Ureter (tissue), 1 donor: Measurements from ENCODE around the gene TMC1. TPM values are rescaled to one million over a fixed set of nuclear protein-coding genes. Genes with fewer than 3 reads are reported as not detected.
"Not testable (repeated sequence)": the region's sequence is repeated elsewhere in the genome, so short reads cannot be mapped to it uniquely, and the experiment has no call there.

Experiments
- DNase-seq: peaks from one replicate; pipeline ENCODE4 v3.0.0-alpha.2; 2020; ENCODE audit warnings: low spot score
- total RNA-seq: library from RNA; stranded (reverse); gene quantifications from one replicate; pipeline ENCODE4 v1.2.4, GENCODE V29; 2023
- donor health status: DM: yes; HTN: yes; CAD: no.

Gene TMC1
- total RNA-seq, 1 donor from 2014 or later: 3.5 TPM

- no peak for DNase-seq
Measured at GRCh38 chr9:72763022-72763421, 241.6 kb downstream of the TMC1 start.

- DNase-seq: no peak
Measured at GRCh38 chr9:72769546-72769945, 248.1 kb downstream of the TMC1 start.

GRCh38 chr9:72772661-72773060, 251.3 kb downstream of the TMC1 start:
- no peak for DNase-seq

- DNase-seq: no peak
Measured at GRCh38 chr9:72773570-72773969, 252.2 kb downstream of the TMC1 start.

GRCh38 chr9:72775570-72775969, 254.2 kb downstream of the TMC1 start:
- no peak for DNase-seq

GRCh38 chr9:72779614-72780013, 258.2 kb downstream of the TMC1 start:
- no peak for DNase-seq

GRCh38 chr9:72786948-72787347, 265.5 kb downstream of the TMC1 start:
- no peak for DNase-seq

GRCh38 chr9:72788966-72789735, 267.7 kb downstream of the TMC1 start:
- no peak for DNase-seq

GRCh38 chr9:72789885-72790284, 268.5 kb downstream of the TMC1 start:
- DNase-seq: no peak

- DNase-seq: no peak
Measured at GRCh38 chr9:72790989-72791388, 269.6 kb downstream of the TMC1 start.

- DNase-seq: no peak
Measured at GRCh38 chr9:72791436-72791835, 270.0 kb downstream of the TMC1 start.

- DNase-seq: no peak
Measured at GRCh38 chr9:72794946-72795345, 273.5 kb downstream of the TMC1 start.

- no peak for DNase-seq
Measured at GRCh38 chr9:72800328-72800994, 279.1 kb downstream of the TMC1 start.

- DNase-seq: no peak
Measured at GRCh38 chr9:72805238-72805637, 283.8 kb downstream of the TMC1 start.

GRCh38 chr9:72806313-72806809, 285.0 kb downstream of the TMC1 start:
- not testable (repeated sequence) for DNase-seq

- no peak for DNase-seq
Measured at GRCh38 chr9:72807765-72808445, 286.5 kb downstream of the TMC1 start.

GRCh38 chr9:72808446-72808768, 287.0 kb downstream of the TMC1 start:
- DNase-seq: no peak

GRCh38 chr9:72809586-72809985, 288.2 kb downstream of the TMC1 start:
- DNase-seq: no peak

- no peak for DNase-seq
Measured at GRCh38 chr9:72812559-72813111, 291.2 kb downstream of the TMC1 start.

- no peak for DNase-seq
Measured at GRCh38 chr9:72813544-72813943, 292.1 kb downstream of the TMC1 start.

GRCh38 chr9:72814083-72814597, 292.7 kb downstream of the TMC1 start:
- DNase-seq: no peak

- DNase-seq: no peak
Measured at GRCh38 chr9:72816666-72817065, 295.3 kb downstream of the TMC1 start.
